Measurements from ENCODE around the gene RAPGEF1.

- TF ChIP-seq EP300 (IDR thresholded peaks at IDR 0.05): no peak
- TF ChIP-seq POLR2A (IDR thresholded peaks at IDR 0.05): no peak
These were observed 149.9 kb downstream of the RAPGEF1 start for GRCh38 chr9:131589993-131590392.

Measured in sigmoid colon (tissue), 4 donors.